Measurements from ENCODE around the gene TEX53. TPM values are rescaled to one million over a fixed set of nuclear protein-coding genes. Genes with fewer than 3 reads are reported as not detected.

TEX53 gene
- total RNA-seq, 4 donors from 2014 or later = not detected

GRCh38 chr9:114643001-114643400, 14.6 kb downstream of the TEX53 start:
- no peak for DNase-seq (ENCODE audit: low spot score in 2 of 2)
- Histone ChIP-seq H3K4me3 (no peak overlapping the region), H3K4me1 (no peaks in the 10 kb centered on the region), H3K9me3 (peaks cover 0 to 7% (median 0%) of the 10 kb centered on the region in 4 donors), H3K27ac (no peak overlapping the region), H3K27me3 (no peaks in the 10 kb centered on the region), H3K36me3 (peaks cover 0 to 72% (median 7%) of the 10 kb centered on the region in 3 donors)
- WGBS, 2 donors = 85 to 87% methylated on average over 8 of the region's 8 CpGs
- TF ChIP-seq EP300 (IDR thresholded peaks at IDR 0.05) (no peak), POLR2A (IDR thresholded peaks at IDR 0.05) (no peak)

GRCh38 chr9:114641967-114642366, 15.6 kb downstream of the TEX53 start:
- no peaks in the 10 kb centered on the region for H3K9me3 ChIP-seq
- 73 to 85% methylated on average over 1 of the region's 1 CpG for WGBS, 2 donors

DNA sequence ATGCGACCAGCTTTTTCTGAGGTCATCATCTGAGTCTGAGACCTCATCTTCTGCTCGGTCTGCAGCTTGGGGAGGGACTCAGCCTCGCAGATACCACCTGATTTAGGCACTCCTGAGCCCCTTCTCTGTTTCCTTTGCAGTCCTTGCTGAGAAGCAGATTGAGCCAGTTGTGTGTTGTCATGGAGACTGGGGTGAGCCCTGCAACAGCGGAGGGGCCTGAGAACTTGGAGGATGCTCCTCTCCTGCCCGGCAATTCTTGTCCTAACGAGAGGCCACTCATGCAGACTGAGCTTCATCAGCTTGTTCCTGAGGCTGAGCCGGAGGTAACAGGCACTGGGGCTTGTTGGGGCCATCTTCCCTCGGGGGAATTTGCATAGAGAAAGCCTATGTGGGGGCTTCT, 19.2 kb downstream of the TEX53 start:
- 85 to 91% methylated on average over 5 to 8 of the region's 8 CpGs for WGBS, 2 donors
- H3K4me1 ChIP-seq = no peaks in the 10 kb centered on the region
- no peak overlapping the region for H3K27ac ChIP-seq
- no peak overlapping the region for H3K4me3 ChIP-seq
- peaks cover 0 to 87% (median 13%) of the 10 kb centered on the region in 3 donors for H3K36me3 ChIP-seq
- DNase-seq (ENCODE audit: low spot score in 2 of 2) = no peak
- H3K27me3 ChIP-seq = no peaks in the 10 kb centered on the region
- no peaks in the 10 kb centered on the region for H3K9me3 ChIP-seq
- TF ChIP-seq EP300 (IDR thresholded peaks at IDR 0.05) (no peak), CTCF (IDR thresholded peaks at IDR 0.05) (no peak), POLR2A (IDR thresholded peaks at IDR 0.05) (no peak)

More at GRCh38 chr9:114641967-114642366, 15.6 kb downstream of the TEX53 start:
- peaks cover 0 to 74% (median 13%) of the 10 kb centered on the region in 3 donors for H3K36me3 ChIP-seq
- no peaks in the 10 kb centered on the region for H3K27me3 ChIP-seq
- TF ChIP-seq EP300 (IDR thresholded peaks at IDR 0.05) (no peak), POLR2A (IDR thresholded peaks at IDR 0.05) (no peak)
- H3K4me3 ChIP-seq = no peak overlapping the region
- H3K27ac ChIP-seq = no peak overlapping the region
- DNase-seq (ENCODE audit: low spot score in 2 of 2) = no peak
- no peaks in the 10 kb centered on the region for H3K4me1 ChIP-seq

- Histone ChIP-seq H3K27ac (no peak overlapping the region), H3K9me3 (no peaks in the 10 kb centered on the region), H3K4me1 (no peaks in the 10 kb centered on the region), H3K27me3 (no peaks in the 10 kb centered on the region), H3K4me3 (no peak overlapping the region), H3K36me3 (peaks cover 0 to 95% (median 21%) of the 10 kb centered on the region in 3 donors)
- WGBS, 2 donors = 87 to 88% methylated on average over 6 of the region's 6 CpGs
- TF ChIP-seq EP300 (IDR thresholded peaks at IDR 0.05) (no peak), CTCF (IDR thresholded peaks at IDR 0.05) (no peak), POLR2A (IDR thresholded peaks at IDR 0.05) (no peak)
- DNase-seq (ENCODE audit: low spot score in 2 of 2) = no peak
Measured at GRCh38 chr9:114634387-114634786, 23.2 kb downstream of the TEX53 start.

DNA sequence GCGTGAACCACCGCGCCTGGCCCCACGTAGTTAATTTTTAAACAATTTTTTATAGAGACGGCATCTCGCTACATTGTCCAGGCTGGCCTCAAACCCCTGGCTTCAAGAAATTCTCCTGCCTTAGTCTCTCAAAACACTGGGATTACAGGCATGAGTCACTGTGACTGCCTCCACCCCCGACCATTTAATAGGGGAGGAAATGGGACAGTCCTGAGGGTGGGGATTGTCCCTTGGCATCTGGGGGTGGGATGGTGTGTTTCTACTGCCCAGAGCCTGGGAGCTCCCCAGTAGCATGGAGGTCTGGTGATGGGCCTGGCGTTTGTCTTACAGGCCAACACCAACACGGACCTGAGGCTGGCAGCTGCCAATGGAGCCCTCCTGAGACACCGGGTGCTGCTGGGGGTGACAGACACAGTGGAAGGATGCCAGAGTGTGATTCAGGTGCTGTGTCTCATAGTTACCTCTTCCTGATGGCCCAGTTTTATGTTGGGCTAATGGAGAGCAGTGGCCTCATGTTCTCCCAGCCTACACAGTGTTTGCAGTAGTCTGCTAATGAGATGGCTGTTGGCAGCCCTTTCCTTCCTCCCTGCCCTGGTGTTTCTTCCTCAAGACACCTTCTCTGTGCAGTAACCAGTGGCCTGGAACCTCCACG, 24.0 kb downstream of the TEX53 start:
- Histone ChIP-seq H3K27ac (no peak overlapping the region), H3K27me3 (no peaks in the 10 kb centered on the region), H3K4me3 (no peak overlapping the region), H3K4me1 (no peaks in the 10 kb centered on the region), H3K36me3 (peaks cover 0 to 95% (median 21%) of the 10 kb centered on the region in 3 donors), H3K9me3 (no peaks in the 10 kb centered on the region)
- no peak for DNase-seq (ENCODE audit: low spot score in 2 of 2)
- TF ChIP-seq EP300 (IDR thresholded peaks at IDR 0.05) (no peak), CTCF (IDR thresholded peaks at IDR 0.05) (no peak), POLR2A (IDR thresholded peaks at IDR 0.05) (no peak)
- WGBS, 2 donors = 90 to 91% methylated on average over 11 of the region's 11 CpGs

- Histone ChIP-seq H3K27me3 (no peaks in the 10 kb centered on the region), H3K36me3 (peaks cover 0 to 94% (median 15%) of the 10 kb centered on the region in 3 donors), H3K9me3 (no peaks in the 10 kb centered on the region), H3K4me1 (no peaks in the 10 kb centered on the region), H3K27ac (no peak overlapping the region), H3K4me3 (no peak overlapping the region)
- DNase-seq (ENCODE audit: low spot score in 2 of 2) = no peak
- TF ChIP-seq POLR2A (IDR thresholded peaks at IDR 0.05) = no peak
- 44 to 56% methylated on average over 2 of the region's 2 CpGs for WGBS, 2 donors
Measured at GRCh38 chr9:114631166-114631565, 26.4 kb downstream of the TEX53 start.
